GM12878 (cell line): Measurements from ENCODE around the gene TMC6. TPM values are rescaled to one million over a fixed set of nuclear protein-coding genes. Genes with fewer than 3 reads are reported as not detected.

Experiments used
- ATAC-seq: fragments of 200-7000 bp; cut with Tn5 transposase; 3 replicates; pipeline ENCODE4 v1.9.1; 2020; ENCODE audit warnings: mild to moderate bottlenecking, moderate library complexity
- BruUV-seq: library from RNA; stranded (reverse); fragments of 400-500 nt; replicated peaks from 2 replicates; lab custom pipeline; 2021; lab: Mats Ljungman, UMichigan
- CTCF ChIA-PET: fragments of 300-600 bp; sonication (Branson Sonifier 250); formaldehyde crosslinking; extraction: SDS; loops from one replicate; lab custom pipeline; 2021; ENCODE audit warnings: inconsistent platforms; lab: Yijun Ruan, JAX
- POLR2A ChIA-PET: fragments of 350-600 bp; formaldehyde crosslinking; extraction: SDS; loops from one replicate; lab custom pipeline; 2021; ENCODE audit warnings: inconsistent platforms; lab: Charles Lee
- RAD21 ChIA-PET: fragments of 300-600 bp; sonication (Branson Sonifier 250); formaldehyde crosslinking; loops from one replicate; lab custom pipeline; 2023; ENCODE audit warnings: antibody characterized with exemption; ENCODE audit not compliant: unreplicated experiment; lab: Charles Lee
- SMC1A ChIA-PET: fragments of 300-600 bp; sonication (Branson Sonifier 250); formaldehyde crosslinking; loops from one replicate; lab custom pipeline; 2023; ENCODE audit not compliant: unreplicated experiment, uncharacterized antibody; lab: Charles Lee
- DNase-seq: peaks from one replicate; pipeline ENCODE4 v3.0.0-alpha.2; 2011; ENCODE audit warnings: low read depth, low spot score
- FAIRE-seq: peaks from 3 replicates; lab custom pipeline; 2011; peaks lifted over from hg19 to GRCh38; lab: Jason Lieb, UNC
- H2AFZ ChIP-seq: 2 replicates; pipeline ENCODE4 v1.6.0; 2011; ENCODE audit warnings: low read depth, low read length, control low read depth; ENCODE audit not compliant: control insufficient read depth
- H3K27ac ChIP-seq: 2 replicates; pipeline ENCODE4 v1.5.1; 2011; ENCODE audit warnings: control low read depth; ENCODE audit not compliant: control insufficient read depth, insufficient read depth
- H3K27me3 ChIP-seq, 2 experiments: replicated peaks in 1 of 2; 2 replicates each; pipeline versions ENCODE4 v1.6.0 to v1.6.1; 2011; ENCODE audit warnings: low read length in 1 of 2; ENCODE audit not compliant: control insufficient read depth in 2 of 2, insufficient read depth in 2 of 2
- H3K36me3 ChIP-seq, 2 experiments: 2 replicates each; pipeline ENCODE4 v1.5.1; 2011; ENCODE audit warnings: low read length in 1 of 2; ENCODE audit not compliant: control insufficient read depth in 2 of 2, insufficient read depth in 2 of 2
- H3K4me1 ChIP-seq: 2 replicates; pipeline ENCODE4 v1.6.1; 2011; ENCODE audit warnings: mild to moderate bottlenecking, low read length, moderate library complexity, mixed read lengths; ENCODE audit not compliant: control insufficient read depth, insufficient read depth
- H3K4me2 ChIP-seq: 2 replicates; pipeline ENCODE4 v1.6.0; 2011; ENCODE audit warnings: control low read depth; ENCODE audit not compliant: control insufficient read depth, insufficient read depth
- H3K4me3 ChIP-seq: fragments of 200-600 bp; sonication (generic); 2 replicates; pipeline ENCODE4 v1.5.1; 2016
- H3K79me2 ChIP-seq: 2 replicates; pipeline ENCODE4 v1.6.0; 2011; ENCODE audit warnings: low read length; ENCODE audit not compliant: control insufficient read depth, insufficient read depth
- H3K9ac ChIP-seq: 2 replicates; pipeline ENCODE4 v1.8.0; 2011; ENCODE audit warnings: low read length, control low read depth, mixed read lengths; ENCODE audit not compliant: control insufficient read depth, insufficient read depth
- H3K9me3 ChIP-seq: replicated peaks from 3 replicates; pipeline ENCODE4 v1.5.1; 2011; ENCODE audit warnings: mild to moderate bottlenecking, low read length; ENCODE audit not compliant: control insufficient read depth, insufficient read depth
- H4K20me1 ChIP-seq: 2 replicates; pipeline ENCODE4 v1.6.0; 2011; ENCODE audit not compliant: control insufficient read depth, insufficient read depth
- ASH2L ChIP-seq: fragments of 300-600, 200-600 bp; sonication (generic); IDR thresholded peaks from 2 replicates; pipeline ENCODE4 v1.6.1; 2017; ENCODE audit warnings: low read depth, mild to moderate bottlenecking, borderline replicate concordance
- BRCA1 ChIP-seq: IDR thresholded peaks from 2 replicates; pipeline ENCODE4 v1.6.1; 2011; ENCODE audit warnings: low read depth, low read length, improper control_type of control experiment
- CHD4 ChIP-seq: fragments of 200-600 bp; sonication (generic); IDR thresholded peaks from 2 replicates; pipeline ENCODE4 v1.6.1; 2016; ENCODE audit warnings: mild to moderate bottlenecking
- EGR1 ChIP-seq, 2 experiments: IDR thresholded peaks; 1 replicate in 1 of 2; 2 replicates in 1 of 2; pipeline ENCODE4 v1.6.1; 2011 to 2012; ENCODE audit warnings: low read depth in 2 of 2, low read length in 2 of 2, borderline replicate concordance in 1 of 2, mild to moderate bottlenecking in 1 of 2, moderate library complexity in 1 of 2
- ETV6 ChIP-seq, 2 experiments: fragments of 450-650 bp in 1 of 2; IDR thresholded peaks in 1 of 2; conservative IDR thresholded peaks in 1 of 2; 2 replicates each; pipeline ENCODE4 v1.6.1; 2014; ENCODE audit warnings: antibody characterized with exemption in 1 of 2, borderline replicate concordance in 1 of 2, low read depth in 1 of 2, mild to moderate bottlenecking in 1 of 2, moderate library complexity in 1 of 2
- HDGF ChIP-seq: fragments of 450-650 bp; IDR thresholded peaks from 2 replicates; pipeline ENCODE4 v1.6.1; 2016; ENCODE audit warnings: antibody characterized with exemption
- MTA2 ChIP-seq: fragments of 450-650 bp; IDR thresholded peaks from 2 replicates; pipeline ENCODE4 v1.6.1; 2016; ENCODE audit warnings: low read depth, mild to moderate bottlenecking, moderate library complexity
- NFYA ChIP-seq: IDR thresholded peaks from 2 replicates; pipeline ENCODE4 v1.6.1; 2011; ENCODE audit warnings: low read depth, mild to moderate bottlenecking, low read length, improper control_type of control experiment, borderline replicate concordance
- NKRF ChIP-seq: fragments of 450-650 bp; conservative IDR thresholded peaks from 2 replicates; pipeline ENCODE4 v1.6.1; 2017; ENCODE audit warnings: mild to moderate bottlenecking, moderate library complexity
- RELB ChIP-seq: fragments of 450-650 bp; IDR thresholded peaks from 2 replicates; pipeline ENCODE4 v1.6.1; 2017; ENCODE audit warnings: low read depth, mild to moderate bottlenecking, moderate library complexity
- RFX5 ChIP-seq: IDR thresholded peaks from 2 replicates; pipeline ENCODE4 v1.6.1; 2011; ENCODE audit warnings: low read depth, low read length, improper control_type of control experiment
- WRNIP1 ChIP-seq: IDR thresholded peaks from 2 replicates; pipeline ENCODE4 v1.6.1; 2011; ENCODE audit warnings: low read depth, low read length, improper control_type of control experiment, borderline replicate concordance
- ZZZ3 ChIP-seq: IDR thresholded peaks from 2 replicates; pipeline ENCODE4 v1.6.1; 2011; ENCODE audit warnings: low read depth; ENCODE audit not compliant: control insufficient read depth, insufficient read length
- in situ Hi-C: fragments of 300-500 bp; cut with MboI; formaldehyde crosslinking; loops from 9 replicates; pipeline ENCODE4 v1.14.3; 2018; ENCODE audit warnings: mixed read lengths
- intact Hi-C: fragments of 100-400 bp; cut with micrococcal nuclease; formaldehyde crosslinking; loops from one replicate; pipeline ENCODE4 v1.14.2; 2022; ENCODE audit not compliant: unreplicated experiment
- polyA plus RNA-seq, 11 experiments: library from polyadenylated mRNA; depleted of rRNA in 4 of 11; unstranded in 6 of 11; stranded (reverse) in 5 of 11; fragments of >200 nt; fragmentation: Nextera tagmentation in 4 of 11; fragmentation: Illumina TruSeq in 1 of 11; extraction: Ambion mirVana in 4 of 11; extraction: Trizol in 1 of 11; gene quantifications; 1 replicate in 1 of 11; 2 replicates in 10 of 11; pipeline versions ENCODE4 v1.2.1 to v1.2.3, GENCODE V29; 2011 to 2016; ENCODE audit warnings: inconsistent platforms in 2 of 11, missing spikeins in 2 of 11, low read depth in 1 of 11
- total RNA-seq, 4 experiments: library from RNA; depleted of rRNA in 3 of 4; stranded (reverse); fragments of >200 nt in 3 of 4; fragmentation: Illumina TruSeq in 1 of 4; extraction: Trizol in 1 of 4; gene quantifications; 2 replicates each; pipeline versions ENCODE4 v1.2.1 to v1.2.3, GENCODE V29; 2013 to 2021
- TF ChIP-seq, protein P1 (sequence below): fragments of 150-350 bp; IDR thresholded peaks from 2 replicates; pipeline ENCODE4 v1.6.1; 2016; ENCODE audit warnings: low read depth, low read length

Gene TMC6
- total and polyA plus RNA-seq, 10 of the 15 experiments (the other 5 are each of a cell fraction or from before 2014, with no cell fraction given), result 1.9 to 232 (median 60.6) TPM

- Histone ChIP-seq H3K9ac (no peak overlapping the region), H3K79me2 (no peaks in the 10 kb centered on the region), H3K4me3 (no peak overlapping the region), H2AFZ (no peak overlapping the region), H3K9me3 (no peaks in the 10 kb centered on the region), H3K4me1 (no peaks in the 10 kb centered on the region), H4K20me1 (no peaks in the 10 kb centered on the region), H3K27ac (no peak overlapping the region), H3K4me2 (no peak overlapping the region), H3K27me3 (no peaks in the 10 kb centered on the region), H3K36me3 (no peaks in the 10 kb centered on the region)
- no peak for ATAC-seq
- ChIA-PET SMC1A (interaction anchor here (0.9 to 2.5 kb wide), 4 partner anchors 21 to 44 kb away, joined by 3 to 8 read pairs (median 6); no protein-coding TSS in a partner anchor), CTCF (interaction anchor here (0.6 to 3.3 kb wide), 5 partner anchors 20 to 892 kb away, joined by 3 to 20 read pairs (median 3); no protein-coding TSS in a partner anchor), POLR2A (no interaction called here), RAD21 (interaction anchor here (1.9 kb wide), 1 partner anchor 44 kb away, joined by 5 read pairs; no protein-coding TSS in a partner anchor)
- no TSS peak for BruUV-seq
- intact Hi-C loops (no loop called here), in situ Hi-C loops (no loop called here)
- no peak for FAIRE-seq
- DNase-seq, result no peak
- TF ChIP-seq NFYA (no peak), RFX5 (no peak), EGR1 (IDR thresholded peaks at IDR 0.05; ENCODE audit: borderline replicate concordance in 1 of 2, low read depth in 2 of 2, low read length in 2 of 2) (no peak), ETV6 (conservative IDR thresholded peaks at IDR 0.05 in 1 of 2, IDR thresholded peaks at IDR 0.05 in 1 of 2; ENCODE audit: borderline replicate concordance in 1 of 2, low read depth in 1 of 2) (no peak), WRNIP1 (no peak), ASH2L (no peak), CHD4 (no peak), RELB (no peak), MTA2 (no peak), ZZZ3 (no peak), BRCA1 (no peak), HDGF (no peak), NKRF (no peak)
- TF ChIP-seq, protein P1, sequence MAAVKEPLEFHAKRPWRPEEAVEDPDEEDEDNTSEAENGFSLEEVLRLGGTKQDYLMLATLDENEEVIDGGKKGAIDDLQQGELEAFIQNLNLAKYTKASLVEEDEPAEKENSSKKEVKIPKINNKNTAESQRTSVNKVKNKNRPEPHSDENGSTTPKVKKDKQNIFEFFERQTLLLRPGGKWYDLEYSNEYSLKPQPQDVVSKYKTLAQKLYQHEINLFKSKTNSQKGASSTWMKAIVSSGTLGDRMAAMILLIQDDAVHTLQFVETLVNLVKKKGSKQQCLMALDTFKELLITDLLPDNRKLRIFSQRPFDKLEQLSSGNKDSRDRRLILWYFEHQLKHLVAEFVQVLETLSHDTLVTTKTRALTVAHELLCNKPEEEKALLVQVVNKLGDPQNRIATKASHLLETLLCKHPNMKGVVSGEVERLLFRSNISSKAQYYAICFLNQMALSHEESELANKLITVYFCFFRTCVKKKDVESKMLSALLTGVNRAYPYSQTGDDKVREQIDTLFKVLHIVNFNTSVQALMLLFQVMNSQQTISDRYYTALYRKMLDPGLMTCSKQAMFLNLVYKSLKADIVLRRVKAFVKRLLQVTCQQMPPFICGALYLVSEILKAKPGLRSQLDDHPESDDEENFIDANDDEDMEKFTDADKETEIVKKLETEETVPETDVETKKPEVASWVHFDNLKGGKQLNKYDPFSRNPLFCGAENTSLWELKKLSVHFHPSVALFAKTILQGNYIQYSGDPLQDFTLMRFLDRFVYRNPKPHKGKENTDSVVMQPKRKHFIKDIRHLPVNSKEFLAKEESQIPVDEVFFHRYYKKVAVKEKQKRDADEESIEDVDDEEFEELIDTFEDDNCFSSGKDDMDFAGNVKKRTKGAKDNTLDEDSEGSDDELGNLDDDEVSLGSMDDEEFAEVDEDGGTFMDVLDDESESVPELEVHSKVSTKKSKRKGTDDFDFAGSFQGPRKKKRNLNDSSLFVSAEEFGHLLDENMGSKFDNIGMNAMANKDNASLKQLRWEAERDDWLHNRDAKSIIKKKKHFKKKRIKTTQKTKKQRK, result no peak
Observed at GRCh38 chr17:78063489-78063888, 65.1 kb downstream of the TMC6 start.
